GM23248 (cell line): ENCODE data around the gene C9. TPM values are rescaled to one million over a fixed set of nuclear protein-coding genes. Genes with fewer than 3 reads are reported as not detected.

Experiments
- DNase-seq: peaks from one replicate; pipeline ENCODE4 v3.0.0-alpha.2; 2015
- H2AFZ ChIP-seq: fragments of 200-600 bp; sonication (generic); 2 replicates; pipeline ENCODE4 v1.6.1; 2016; ENCODE audit warnings: antibody characterized with exemption
- H3F3A ChIP-seq: fragments of 200-600 bp; sonication (generic); 2 replicates; pipeline ENCODE4 v1.6.1; 2016; ENCODE audit warnings: mild to moderate bottlenecking, antibody characterized with exemption, mixed run types; ENCODE audit not compliant: insufficient read depth
- H3K27ac ChIP-seq: fragments of 200-600 bp; sonication (generic); 2 replicates; pipeline ENCODE4 v1.5.1; 2016; ENCODE audit warnings: mild to moderate bottlenecking
- H3K27me3 ChIP-seq: fragments of 200-600 bp; sonication (generic); replicated peaks from 2 replicates; pipeline ENCODE4 v1.6.1; 2016; ENCODE audit warnings: mild to moderate bottlenecking; ENCODE audit not compliant: insufficient read depth
- H3K36me3 ChIP-seq: fragments of 200-600 bp; sonication (generic); 2 replicates; pipeline ENCODE4 v1.6.1; 2016; ENCODE audit warnings: low read depth, mild to moderate bottlenecking
- H3K4me1 ChIP-seq: fragments of 200-600 bp; sonication (generic); 2 replicates; pipeline ENCODE4 v1.6.1; 2016; ENCODE audit warnings: mild to moderate bottlenecking; ENCODE audit not compliant: insufficient read depth
- H3K4me2 ChIP-seq: fragments of 200-600 bp; sonication (generic); one replicate; pipeline ENCODE4 v1.6.1; 2016; ENCODE audit warnings: mild to moderate bottlenecking; ENCODE audit not compliant: unreplicated experiment
- H3K4me3 ChIP-seq: fragments of 200-600 bp; sonication (generic); 2 replicates; pipeline ENCODE4 v1.5.1; 2016; ENCODE audit warnings: mild to moderate bottlenecking
- H3K79me2 ChIP-seq: fragments of 200-600 bp; sonication (generic); 2 replicates; pipeline ENCODE4 v1.6.1; 2016; ENCODE audit warnings: mild to moderate bottlenecking; ENCODE audit not compliant: insufficient read depth
- H3K9ac ChIP-seq: fragments of 200-600 bp; sonication (generic); 2 replicates; pipeline ENCODE4 v1.6.1; 2016; ENCODE audit warnings: mild to moderate bottlenecking
- H3K9me2 ChIP-seq: fragments of 200-600 bp; sonication (generic); 2 replicates; pipeline ENCODE4 v1.6.1; 2016; ENCODE audit warnings: mixed run types, mild to moderate bottlenecking, moderate library complexity; ENCODE audit not compliant: insufficient read depth
- H3K9me3 ChIP-seq: fragments of 200-600 bp; sonication (generic); one replicate; pipeline ENCODE4 v1.6.1; 2017; ENCODE audit warnings: low read depth
- H4K20me1 ChIP-seq: fragments of 200-600 bp; sonication (generic); 2 replicates; pipeline ENCODE4 v1.6.0; 2016; ENCODE audit not compliant: insufficient read depth
- EZH2 ChIP-seq: fragments of 200-600 bp; sonication (generic); IDR thresholded peaks from 2 replicates; pipeline ENCODE4 v1.6.1; 2018; ENCODE audit warnings: antibody characterized with exemption, mild to moderate bottlenecking; ENCODE audit not compliant: insufficient read depth, poor library complexity, severe bottlenecking
- EZH2phosphoT487 ChIP-seq: fragments of 200-600 bp; sonication (generic); IDR thresholded peaks from 2 replicates; pipeline ENCODE4 v1.6.1; 2018; ENCODE audit warnings: antibody characterized with exemption, moderate library complexity, mild to moderate bottlenecking, low read depth; ENCODE audit not compliant: insufficient read depth
- WGBS, 2 experiments: methylation state at CpG; one replicate each; pipeline ENCODE4 v1.1.6; 2015 to 2017; ENCODE audit warnings: low lambda C conversion rate in 2 of 2, low coverage in 1 of 2; ENCODE audit errors: missing lambda C conversion rate in 2 of 2; 5-methylcytosine and 5-hydroxymethylcytosine counted together
- in situ Hi-C: fragments of 300-500 bp; cut with MboI; formaldehyde crosslinking; loops from 2 replicates; pipeline ENCODE4 v1.15.0; 2020
- polyA plus RNA-seq: library from polyadenylated mRNA; unstranded; fragments of >200 nt; fragmentation: Nextera tagmentation; extraction: Ambion mirVana; gene quantifications from 2 replicates; pipeline ENCODE4 v1.2.1, GENCODE V29; 2016
- total RNA-seq: library from RNA; depleted of rRNA; stranded (reverse); fragments of >200 nt; shearing (Covaris generic); gene quantifications from 2 replicates; pipeline ENCODE4 v1.2.3, GENCODE V29; 2014

C9 gene
- total and polyA plus RNA-seq, 2 experiments from 2014 or later = not detected

GRCh38 chr5:39267186-39267585 lies 97.1 kb downstream of the C9 start:
- Histone ChIP-seq H3K36me3 (no peaks in the 10 kb centered on the region), H2AFZ (no peak overlapping the region), H3K79me2 (no peaks in the 10 kb centered on the region), H3K9me2 (no peaks in the 10 kb centered on the region), H3K9me3 (no peaks in the 10 kb centered on the region), H3K27ac (no peak overlapping the region), H3K27me3 (no peaks in the 10 kb centered on the region), H3K9ac (no peak overlapping the region), H3K4me2 (no peak overlapping the region), H3K4me1 (peaks cover 6% of the 10 kb centered on the region), H3F3A (no peaks in the 10 kb centered on the region; the same call in 1 of the 2 replicates), H4K20me1 (no peaks in the 10 kb centered on the region), H3K4me3 (no peak overlapping the region)
- WGBS, 2 experiments = 92 to 94% methylated on average over 2 of the region's 2 CpGs
- TF ChIP-seq EZH2phosphoT487 (no peak), EZH2 (no peak)
- no peak for DNase-seq
- in situ Hi-C loops = no loop called here

DNA sequence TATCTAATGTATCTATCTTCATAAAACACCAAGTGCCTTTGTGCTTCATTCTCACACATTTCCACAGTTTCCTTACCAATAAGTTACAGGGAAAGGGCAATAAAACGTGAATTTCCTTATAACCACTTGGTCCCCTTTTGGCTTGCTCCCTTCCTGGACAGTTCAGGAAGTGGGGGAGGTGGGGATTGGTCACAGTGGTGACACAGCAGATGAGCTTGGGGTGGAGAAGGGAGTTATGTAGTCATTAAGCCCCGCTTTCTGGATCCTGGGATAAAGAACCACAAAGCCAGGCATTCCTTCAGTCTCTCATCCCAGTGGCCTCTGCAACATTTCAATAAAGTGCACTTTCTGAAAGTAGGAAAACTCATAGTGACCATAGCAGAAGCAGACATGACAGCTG lies 97.9 kb downstream of the C9 start:
- TF ChIP-seq EZH2 = no peak
- TF ChIP-seq EZH2phosphoT487 = no peak
- H3K4me2 ChIP-seq = no peak overlapping the region
- no peak overlapping the region for H3K27ac ChIP-seq
- no peaks in the 10 kb centered on the region for H4K20me1 ChIP-seq
- WGBS, 2 experiments = 0% methylated on average over 2 of the region's 2 CpGs
- H3K4me1 ChIP-seq = peaks cover 6% of the 10 kb centered on the region
- H3K79me2 ChIP-seq = no peaks in the 10 kb centered on the region
- DNase-seq = peak; percentile 62
- no peak overlapping the region for H3K4me3 ChIP-seq
- no peak overlapping the region for H3K9ac ChIP-seq
- H3K36me3 ChIP-seq = no peaks in the 10 kb centered on the region
- no peaks in the 10 kb centered on the region for H3K9me2 ChIP-seq
- in situ Hi-C loops = no loop called here
- peak overlapping the region; percentile 23 for H2AFZ ChIP-seq
- no peaks in the 10 kb centered on the region; the same call in 1 of the 2 replicates for H3F3A ChIP-seq
- no peaks in the 10 kb centered on the region for H3K27me3 ChIP-seq
- H3K9me3 ChIP-seq = no peaks in the 10 kb centered on the region

- no peaks in the 10 kb centered on the region for H3K9me2 ChIP-seq
- no peaks in the 10 kb centered on the region for H3K36me3 ChIP-seq
- WGBS, 2 experiments = 96 to 100% methylated on average over 1 of the region's 1 CpG
- peaks cover 6% of the 10 kb centered on the region for H3K4me1 ChIP-seq
- H3K27ac ChIP-seq = no peak overlapping the region
- DNase-seq = no peak
- TF ChIP-seq EZH2 = no peak
- TF ChIP-seq EZH2phosphoT487 = no peak
- no peaks in the 10 kb centered on the region for H3K9me3 ChIP-seq
- H3K79me2 ChIP-seq = no peaks in the 10 kb centered on the region
- in situ Hi-C loops = no loop called here
- H3K27me3 ChIP-seq = no peaks in the 10 kb centered on the region
- no peak overlapping the region for H3K4me2 ChIP-seq
- H2AFZ ChIP-seq = no peak overlapping the region
- no peaks in the 10 kb centered on the region for H4K20me1 ChIP-seq
- H3F3A ChIP-seq = no peaks in the 10 kb centered on the region
- no peak overlapping the region for H3K4me3 ChIP-seq
- no peak overlapping the region for H3K9ac ChIP-seq
These were observed 99.8 kb downstream of the C9 start for GRCh38 chr5:39264528-39264927.

DNA sequence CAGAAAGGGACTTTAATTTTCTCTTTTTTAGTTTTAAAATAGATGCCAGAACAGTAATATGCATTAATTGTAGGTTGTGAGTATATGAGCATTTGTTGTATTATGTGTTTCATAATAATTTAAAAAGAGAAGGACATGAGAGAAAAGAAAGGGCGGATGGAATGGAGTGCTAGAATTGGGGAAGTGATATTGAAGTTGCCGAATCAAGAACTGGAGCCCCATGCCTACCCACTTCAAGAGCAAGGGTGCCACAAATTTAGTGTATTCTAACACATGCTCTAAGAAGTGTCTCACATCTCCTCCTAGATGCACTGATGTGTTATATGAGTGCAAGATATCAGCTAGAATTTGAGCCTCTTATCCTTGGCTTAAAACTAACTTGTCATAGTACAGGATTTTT lies 101.3 kb downstream of the C9 start:
- WGBS, 2 experiments = 85 to 96% methylated on average over 2 of the region's 2 CpGs
- Histone ChIP-seq H3K4me3 (no peak overlapping the region), H3K4me1 (peaks cover 6% of the 10 kb centered on the region), H3K9ac (no peak overlapping the region), H3K27me3 (no peaks in the 10 kb centered on the region), H2AFZ (no peak overlapping the region), H3K79me2 (no peaks in the 10 kb centered on the region), H3K9me3 (no peaks in the 10 kb centered on the region), H3F3A (no peaks in the 10 kb centered on the region), H4K20me1 (no peaks in the 10 kb centered on the region), H3K27ac (no peak overlapping the region), H3K36me3 (no peaks in the 10 kb centered on the region), H3K9me2 (no peaks in the 10 kb centered on the region), H3K4me2 (no peak overlapping the region)
- no peak for TF ChIP-seq EZH2
- TF ChIP-seq EZH2phosphoT487 = no peak
- in situ Hi-C loops = no loop called here
- DNase-seq = no peak

GRCh38 chr5:39260095-39260494 lies 104.2 kb downstream of the C9 start:
- no peak overlapping the region for H3K4me3 ChIP-seq
- H3F3A ChIP-seq = peaks cover 14% of the 10 kb centered on the region; the same call in 1 of the 2 replicates
- no peaks in the 10 kb centered on the region for H4K20me1 ChIP-seq
- no peak overlapping the region for H3K4me2 ChIP-seq
- no peak overlapping the region for H3K27ac ChIP-seq
- no peak for DNase-seq
- H3K79me2 ChIP-seq = no peaks in the 10 kb centered on the region
- H3K4me1 ChIP-seq = peaks cover 9% of the 10 kb centered on the region
- H3K9ac ChIP-seq = no peak overlapping the region
- no peaks in the 10 kb centered on the region for H3K27me3 ChIP-seq
- H2AFZ ChIP-seq = no peak overlapping the region
- in situ Hi-C loops = no loop called here
- no peak for TF ChIP-seq EZH2
- no peak for TF ChIP-seq EZH2phosphoT487
- H3K9me2 ChIP-seq = peaks cover 3% of the 10 kb centered on the region; the same call in 1 of the 2 replicates
- H3K36me3 ChIP-seq = no peaks in the 10 kb centered on the region
- H3K9me3 ChIP-seq = no peaks in the 10 kb centered on the region
